GM18873 (cell line): ENCODE results near the gene MYH10.
"Not testable (repeated sequence)": the region's sequence is repeated elsewhere in the genome, so short reads cannot be mapped to it uniquely, and the experiment has no call there.

Source experiments
- ATAC-seq: cut with Tn5 transposase; IDR thresholded peaks from one replicate; pipeline ENCODE4 v1.9.1; 2021; ENCODE audit warnings: mild to moderate bottlenecking, moderate library complexity, moderate number of reproducible peaks; ENCODE audit not compliant: unreplicated experiment, low FRiP score

The MYH10 gene

DNA sequence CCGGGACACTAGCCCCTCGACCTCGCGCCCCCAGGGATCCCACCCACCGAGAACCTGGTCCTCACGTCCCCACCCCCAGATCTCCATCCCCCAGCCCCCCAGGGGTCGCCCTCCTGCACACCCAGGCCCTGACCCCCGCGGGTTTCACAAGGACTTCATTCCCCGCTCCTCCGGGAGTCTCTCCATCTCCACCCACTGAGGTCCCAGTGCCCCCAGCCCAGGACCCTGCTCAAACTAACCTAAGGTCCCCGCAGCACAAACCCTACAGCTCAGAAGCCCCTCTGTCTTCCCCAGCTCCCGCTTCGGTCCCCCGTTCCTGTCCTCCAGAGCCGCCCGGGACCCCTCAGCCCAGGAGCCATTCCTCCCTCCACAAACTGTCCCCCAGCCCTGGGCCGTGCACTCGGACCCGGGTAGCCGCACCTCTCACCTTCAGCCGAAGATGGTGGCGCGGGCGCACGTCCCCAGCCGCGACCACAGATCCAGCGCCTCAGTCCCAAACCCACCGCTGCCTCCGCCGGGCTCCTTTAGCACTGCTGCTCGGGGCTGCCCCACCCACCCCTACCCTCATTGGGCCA is at the start of gene MYH10:
TSS of gene MYH10 (minus strand) at position 499 of the 575 bp plus-strand sequence. CDS start 7,479 bp downstream, outside the sequence.
- ATAC-seq = no peak

DNA sequence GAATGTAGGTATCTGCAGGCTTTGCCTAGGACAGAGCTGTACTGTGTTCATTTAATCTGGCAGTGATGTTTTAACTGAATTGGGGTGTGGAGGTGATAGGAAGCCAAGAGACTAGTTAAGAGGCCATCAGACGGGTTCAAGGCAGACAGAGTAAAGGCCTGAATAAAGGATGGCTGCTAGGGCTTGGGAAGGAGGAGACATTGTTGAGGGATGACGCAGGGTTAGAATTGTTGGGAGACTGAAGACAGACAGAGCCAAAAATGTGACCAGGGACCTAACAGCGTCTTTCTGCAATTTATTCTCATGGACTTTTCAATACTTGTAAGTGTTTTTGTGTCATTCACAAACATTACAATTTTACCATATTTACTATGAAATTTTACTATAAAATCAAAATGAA is 48.6 kb upstream of the MYH10 start:
- no peak for ATAC-seq

DNA sequence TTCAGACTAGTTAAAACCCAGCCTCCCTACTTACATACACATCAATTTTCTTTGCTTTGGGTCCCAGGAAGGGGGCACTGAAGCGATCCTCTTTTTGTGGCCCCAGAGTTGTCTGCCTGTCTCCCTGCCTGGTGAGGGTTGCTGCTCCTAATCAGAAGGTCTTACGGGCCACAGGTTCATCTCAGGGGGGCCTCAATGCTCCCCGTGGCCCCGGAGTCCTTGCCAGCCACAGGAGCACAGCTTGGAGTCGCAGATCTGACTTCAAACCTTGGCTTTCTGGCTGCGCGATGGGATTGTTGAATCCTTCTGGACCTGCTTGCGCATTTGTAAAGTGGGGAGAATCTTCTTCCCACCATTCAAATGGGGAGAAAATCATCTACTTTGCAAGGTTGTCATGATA is 44.8 kb upstream of the MYH10 start:
- ATAC-seq = no peak

DNA sequence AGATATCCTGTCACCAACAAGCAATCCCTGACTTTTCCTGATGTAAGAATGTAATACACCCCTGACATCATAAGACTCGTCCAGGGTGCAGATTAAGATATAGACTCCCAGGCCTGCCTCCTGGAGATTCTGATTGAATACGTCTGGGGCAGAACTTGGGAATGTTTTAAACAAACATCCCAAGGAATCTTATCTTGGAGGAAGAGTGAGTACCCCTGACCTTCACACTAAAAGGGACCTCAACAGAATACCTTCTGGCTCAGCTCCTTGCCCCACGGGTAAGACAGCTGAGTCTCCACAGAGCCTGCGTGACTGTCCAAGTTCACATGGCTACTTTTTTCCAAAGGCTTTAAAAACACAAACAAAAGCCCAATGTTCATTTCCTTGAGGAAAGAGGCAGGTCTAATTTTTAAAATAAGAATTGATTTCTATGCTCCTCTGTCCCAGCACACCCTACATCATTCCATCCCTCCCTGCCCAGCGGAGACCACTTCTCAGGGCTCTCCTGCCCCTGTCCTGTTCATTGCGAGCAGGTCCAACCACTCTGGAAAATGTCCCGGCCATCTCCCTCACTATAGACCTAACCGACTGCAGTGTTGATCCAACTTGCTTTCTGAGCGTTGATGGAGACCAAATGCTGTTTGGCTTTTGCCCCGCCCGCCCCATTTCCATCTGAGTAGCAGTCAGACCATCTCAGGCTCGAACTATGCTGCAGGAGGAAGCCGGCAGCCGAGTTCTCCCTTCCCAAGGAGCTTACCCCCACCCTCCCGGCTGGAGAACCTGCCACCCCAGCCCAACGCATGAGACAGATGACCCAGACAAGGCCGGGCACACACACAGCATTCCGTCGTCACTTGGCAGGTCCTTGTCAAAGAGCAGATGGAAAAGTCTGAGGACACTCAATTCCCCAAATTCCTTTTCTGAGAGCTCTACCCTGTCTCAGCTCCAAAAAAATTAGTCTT is 44.1 kb upstream of the MYH10 start:
- ATAC-seq = no peak

DNA sequence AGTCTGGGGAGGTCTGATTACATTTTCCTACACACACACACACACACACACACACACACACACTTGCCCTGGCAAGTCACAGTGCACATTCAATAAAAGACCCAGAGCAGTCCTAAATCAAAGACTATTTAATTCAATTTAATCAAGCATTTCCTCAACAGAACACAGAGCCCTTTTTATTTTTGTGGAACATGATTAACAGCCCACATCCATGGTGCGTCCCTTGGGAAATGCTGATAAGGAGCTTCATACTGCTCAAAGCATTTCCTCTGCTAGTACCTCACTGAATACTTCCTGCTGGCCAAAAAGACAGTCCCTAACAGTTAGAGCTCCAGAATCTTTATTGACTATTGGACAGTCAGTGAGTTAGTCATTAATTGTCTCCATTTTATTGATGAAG is 43.1 kb upstream of the MYH10 start:
- no peak for ATAC-seq

DNA sequence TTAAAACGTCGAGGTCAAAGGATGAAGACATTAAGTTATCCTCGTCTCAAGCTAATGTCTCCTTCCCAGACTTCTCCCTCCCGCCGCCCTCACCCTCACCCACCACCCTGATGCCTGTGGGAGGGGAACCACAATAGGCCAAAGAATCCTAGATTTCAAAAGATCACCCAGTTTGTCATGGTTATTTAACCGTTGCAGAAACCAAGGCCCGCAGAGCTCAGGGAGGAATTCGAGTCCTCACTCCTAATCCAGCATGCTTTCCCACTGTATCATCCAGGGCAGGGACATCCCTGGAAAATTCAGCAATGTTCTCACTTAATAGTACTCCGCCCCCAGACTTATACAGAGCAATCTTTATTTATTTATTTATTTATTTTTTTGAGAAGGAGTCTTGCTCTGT is 41.8 kb upstream of the MYH10 start:
- no peak for ATAC-seq

DNA sequence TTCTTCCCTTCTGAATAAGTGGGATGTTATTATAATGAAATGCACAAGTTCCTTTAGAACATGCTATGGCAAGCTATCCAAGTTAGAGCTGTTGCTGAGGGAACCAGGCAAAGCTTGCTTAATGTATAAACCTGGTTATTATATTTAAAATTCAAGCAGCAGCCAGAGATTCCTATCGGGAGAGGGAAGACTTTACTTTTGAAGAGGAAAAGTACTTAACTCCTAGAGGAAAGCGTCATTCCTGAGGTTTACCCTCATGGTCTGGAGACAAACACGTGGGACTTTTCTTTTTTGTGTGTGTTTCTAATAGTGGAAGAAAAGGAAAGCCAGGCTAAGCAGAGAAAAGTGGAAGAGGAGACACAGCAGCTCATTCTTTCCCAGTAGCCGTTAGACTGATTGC is 39.9 kb upstream of the MYH10 start:
- ATAC-seq = no peak

DNA sequence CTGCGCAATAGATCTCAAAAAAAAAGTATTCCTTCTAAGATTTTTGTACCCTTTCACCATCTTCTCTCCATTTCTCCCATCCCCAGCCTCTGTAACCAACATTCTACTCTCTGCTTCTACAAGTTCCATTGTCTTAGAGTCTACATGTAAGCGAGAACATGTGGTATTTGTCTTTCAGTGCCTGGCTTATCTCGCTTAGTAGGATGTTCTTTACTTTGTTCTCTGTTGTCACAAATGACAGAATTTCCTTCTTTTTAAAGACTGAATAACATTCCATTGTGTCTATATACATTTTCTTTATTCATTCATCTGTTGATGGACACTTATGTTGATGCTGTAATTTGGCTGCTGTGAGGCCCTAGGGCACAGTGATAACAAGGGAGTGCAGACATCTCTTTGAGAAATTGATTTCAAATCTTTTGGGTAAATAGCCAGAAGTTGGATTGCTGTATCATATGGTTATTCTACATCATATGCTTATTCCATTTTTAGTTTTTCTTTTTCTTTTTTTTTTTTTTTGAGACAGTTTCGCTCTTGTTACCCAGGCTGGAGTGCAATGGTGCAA is 37.7 kb upstream of the MYH10 start:
- ATAC-seq = no peak

DNA sequence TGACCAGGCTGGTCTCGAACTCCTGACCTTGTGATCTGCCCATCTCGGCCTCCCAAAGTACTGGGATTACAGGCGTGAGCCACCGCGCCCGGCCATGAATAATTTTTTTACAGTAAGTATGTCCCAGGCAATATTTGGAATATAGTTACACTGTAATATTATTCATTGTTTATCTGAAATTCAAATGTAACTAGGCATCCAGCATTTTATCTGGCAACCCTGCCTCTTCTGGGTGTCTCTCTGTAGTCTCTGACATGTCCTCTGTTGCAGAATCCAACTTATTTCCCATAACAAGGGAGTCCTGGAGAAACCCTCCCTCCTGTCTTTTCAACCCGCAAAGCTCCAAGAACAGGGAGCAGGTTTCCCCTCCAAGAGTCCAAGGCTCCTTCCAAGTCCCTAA is 36.9 kb upstream of the MYH10 start:
- ATAC-seq = no peak

DNA sequence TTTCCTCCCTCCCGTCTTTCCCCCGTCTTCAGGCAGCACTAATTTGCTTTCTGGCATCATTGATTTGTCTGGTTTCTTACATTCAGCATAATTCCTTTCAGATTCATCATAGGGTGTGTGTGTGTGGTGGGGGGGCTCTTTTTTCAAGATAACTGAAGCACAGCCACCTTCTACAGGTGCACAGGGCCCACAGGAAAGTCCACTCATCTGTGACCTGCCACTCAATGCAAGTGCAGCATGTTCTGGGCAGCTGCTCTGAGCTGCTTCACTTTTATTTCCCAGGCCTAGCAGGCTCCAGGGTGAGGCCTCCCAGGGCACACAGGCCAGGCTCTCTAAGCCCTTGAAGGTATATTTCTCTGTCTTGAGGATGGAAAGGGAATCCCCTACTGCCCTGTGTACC is 35.2 kb upstream of the MYH10 start:
- no peak for ATAC-seq

DNA sequence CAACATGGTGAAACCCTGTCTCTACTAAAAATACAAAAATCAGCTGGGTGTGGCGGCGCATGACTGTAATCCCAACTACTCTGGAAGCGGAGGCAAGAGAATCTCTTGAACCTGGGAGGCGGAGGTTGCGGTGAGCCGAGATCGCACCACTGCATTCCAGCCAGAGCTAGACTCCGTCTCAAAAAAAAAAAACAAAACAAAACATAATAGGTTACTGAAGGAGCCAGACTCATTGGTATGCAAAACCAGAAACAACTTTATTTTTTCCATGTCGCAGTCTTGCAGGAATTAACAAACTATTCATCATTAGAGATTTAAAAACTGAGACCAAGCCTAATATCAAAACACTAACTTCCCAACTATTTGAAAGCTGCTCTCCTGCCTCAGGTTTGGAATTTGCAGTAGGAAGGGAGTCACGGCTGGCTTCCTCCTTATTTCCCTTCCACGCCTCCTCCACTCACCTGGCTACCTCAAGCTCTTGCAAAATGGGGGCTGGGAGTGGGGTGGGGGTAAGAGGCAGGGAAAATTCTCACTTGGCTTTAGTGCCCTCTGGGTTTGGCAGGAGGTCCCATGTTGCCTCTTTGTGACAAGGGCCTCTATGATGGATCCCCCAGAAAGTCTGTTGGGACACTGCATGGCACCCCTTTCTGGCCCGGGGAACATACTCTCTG is 34.1 kb upstream of the MYH10 start:
- no peak for ATAC-seq

DNA sequence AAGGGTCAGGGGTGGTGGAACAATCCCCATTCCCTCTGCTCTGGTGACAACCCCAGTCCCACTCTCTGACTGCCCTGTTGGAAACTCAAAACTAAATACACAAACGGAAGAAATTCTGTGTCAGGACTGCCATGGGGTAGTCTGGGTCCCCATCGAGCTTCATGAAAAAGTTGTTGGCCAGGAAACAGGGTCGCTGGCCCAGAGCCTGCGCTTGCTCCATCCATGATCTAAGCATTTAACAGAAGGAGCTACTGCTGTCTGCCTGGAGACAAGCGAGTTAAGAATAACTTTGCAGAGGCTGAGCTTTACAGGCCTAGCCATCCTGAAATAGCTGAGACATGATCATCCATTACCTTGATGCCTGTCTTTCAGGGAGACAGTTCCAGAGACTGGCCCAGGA is 32.4 kb upstream of the MYH10 start:
- ATAC-seq = no peak

DNA sequence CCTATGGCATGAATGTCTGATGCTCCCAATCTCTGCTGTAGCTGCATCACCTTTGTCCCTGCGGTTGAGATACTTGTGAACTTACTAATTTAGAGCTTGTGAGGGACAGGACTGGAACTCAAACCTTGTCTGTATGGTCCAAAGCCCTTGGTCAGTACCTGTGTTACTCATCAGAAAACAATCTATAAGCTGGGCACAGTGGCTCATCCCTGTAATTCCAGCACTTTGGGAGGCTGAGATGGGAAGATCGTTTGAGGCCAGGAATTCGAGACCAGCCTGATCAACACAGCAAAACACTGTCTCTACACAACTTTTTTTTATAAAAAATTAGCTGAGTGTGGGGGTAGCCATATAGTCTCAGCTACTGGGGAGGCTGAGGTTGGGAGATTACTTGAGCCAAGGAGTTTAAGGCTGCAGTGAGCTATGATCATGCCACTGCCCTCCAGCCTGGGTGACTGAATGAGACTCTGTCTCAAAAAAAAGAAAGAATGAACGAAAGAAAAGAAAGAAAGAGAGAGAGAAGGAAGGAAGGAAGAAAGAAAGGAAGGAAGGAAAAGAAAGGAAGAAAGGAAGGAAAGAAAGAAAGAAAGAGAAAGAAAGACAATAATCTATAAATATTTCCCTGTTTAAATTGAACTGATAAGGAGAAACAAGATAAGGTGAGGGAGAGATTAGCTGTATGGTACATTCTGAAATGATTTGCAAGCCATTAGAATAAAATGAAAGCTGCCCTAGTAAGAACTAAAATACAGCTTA is 31.7 kb upstream of the MYH10 start:
- no peak for ATAC-seq

DNA sequence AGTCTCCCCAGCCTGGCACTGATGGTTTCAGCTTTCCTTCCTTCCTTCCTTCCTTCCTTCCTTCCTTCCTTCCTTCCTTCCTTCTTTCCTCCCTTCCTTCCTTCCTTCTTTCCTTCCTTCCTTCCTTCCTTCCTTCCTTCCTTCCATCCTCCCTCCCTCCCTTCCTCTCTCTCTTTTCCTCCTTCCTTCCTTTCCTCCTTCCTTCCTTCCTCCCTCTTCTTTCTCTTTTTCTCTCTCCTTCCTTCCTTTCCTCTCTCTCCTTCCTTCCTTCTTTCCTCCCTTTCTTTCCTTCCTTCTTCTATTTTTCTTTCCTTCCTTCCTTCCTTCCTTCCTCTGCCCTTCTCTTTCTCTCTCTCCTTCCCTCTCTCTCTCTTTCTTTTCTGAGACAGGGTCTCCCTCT is 30.2 kb upstream of the MYH10 start:
- not testable (repeated sequence) for ATAC-seq

DNA sequence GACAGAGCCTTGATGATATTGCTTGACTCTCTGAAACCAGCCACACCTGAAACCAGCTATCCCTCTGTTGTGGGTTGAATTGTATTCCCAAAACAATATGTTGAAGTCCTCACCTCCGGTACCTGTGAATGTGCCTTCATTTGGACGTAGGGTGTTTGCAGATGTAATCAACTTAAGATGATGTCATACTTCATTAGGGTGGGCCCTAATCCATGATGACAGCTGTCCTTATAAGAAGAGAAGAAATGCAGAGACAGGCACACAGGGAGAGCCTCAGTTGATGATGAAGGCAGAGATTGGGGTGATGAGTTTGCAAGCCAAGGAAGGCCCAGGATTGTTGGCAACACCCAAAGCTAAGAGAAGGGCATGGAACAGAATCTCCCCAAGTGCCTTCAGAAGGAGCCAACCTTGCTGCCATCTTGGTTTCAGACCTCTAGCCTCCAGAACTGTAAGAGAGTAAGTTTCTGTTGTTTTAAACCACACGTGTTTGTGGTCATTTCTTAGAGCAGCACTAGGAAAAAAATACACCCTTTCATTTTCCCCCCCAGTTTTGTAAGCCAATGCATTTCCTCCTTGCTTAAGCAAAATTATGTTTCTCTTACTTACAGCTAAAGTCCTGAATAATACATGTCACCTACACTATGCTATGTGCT is 29.4 kb upstream of the MYH10 start:
- no peak for ATAC-seq

DNA sequence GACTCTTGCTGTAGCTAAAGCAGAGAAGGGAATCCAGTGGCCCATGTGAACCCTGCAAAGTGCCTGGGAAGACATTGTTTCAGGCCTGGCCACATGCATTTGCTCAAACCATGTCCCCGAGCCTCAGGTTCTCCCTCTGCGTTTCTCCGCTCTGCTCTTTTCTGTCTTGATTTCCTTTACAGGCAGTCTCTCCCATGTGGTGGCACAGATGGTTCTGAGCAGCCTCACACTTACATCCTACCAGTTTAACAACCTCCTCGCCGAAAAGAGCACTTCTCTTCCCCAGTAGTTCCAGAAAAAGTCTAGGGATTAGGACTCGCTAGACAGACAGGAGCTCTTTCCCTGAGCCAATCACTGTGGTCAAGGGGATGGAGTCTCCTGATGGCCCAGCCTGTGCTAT is 28.3 kb upstream of the MYH10 start:
- no peak for ATAC-seq

DNA sequence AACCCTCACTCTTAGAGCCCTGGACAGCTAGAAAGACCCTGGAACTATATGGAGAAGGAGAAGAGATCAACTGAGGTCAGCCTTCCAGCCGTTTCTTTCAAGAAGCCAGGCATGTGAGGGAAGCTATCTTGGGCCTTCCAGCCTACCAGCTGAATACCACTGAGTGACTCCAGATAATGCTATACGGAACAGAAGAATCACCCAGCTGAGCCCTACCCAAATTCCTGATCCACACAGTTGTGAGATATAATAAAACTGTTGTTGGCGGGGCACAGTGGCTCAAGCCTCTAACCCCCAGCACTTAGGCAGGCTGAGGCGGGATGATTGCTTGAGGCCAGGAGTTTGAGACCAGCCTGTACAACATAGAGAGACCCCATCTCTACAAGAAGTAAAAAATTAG is 26.2 kb upstream of the MYH10 start:
- no peak for ATAC-seq

DNA sequence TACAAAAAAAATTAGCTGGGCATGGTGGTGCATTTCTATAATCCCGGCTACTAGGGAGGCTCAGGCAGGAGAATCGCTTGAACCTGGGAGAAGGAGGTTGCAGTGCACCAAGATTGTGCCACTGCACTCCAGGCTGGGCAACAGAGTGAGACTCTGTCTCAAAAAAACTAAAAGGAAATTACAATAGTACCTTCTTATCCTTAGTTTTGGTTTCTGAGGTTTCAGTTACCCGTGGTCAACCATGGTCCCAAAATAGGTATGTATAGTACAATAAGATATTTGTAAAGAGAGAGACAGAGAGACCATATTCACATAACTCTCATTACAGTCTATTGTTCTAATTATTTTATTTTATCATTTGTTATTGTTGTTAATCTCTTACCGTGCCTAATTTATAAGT is 24.3 kb upstream of the MYH10 start:
- no peak for ATAC-seq

DNA sequence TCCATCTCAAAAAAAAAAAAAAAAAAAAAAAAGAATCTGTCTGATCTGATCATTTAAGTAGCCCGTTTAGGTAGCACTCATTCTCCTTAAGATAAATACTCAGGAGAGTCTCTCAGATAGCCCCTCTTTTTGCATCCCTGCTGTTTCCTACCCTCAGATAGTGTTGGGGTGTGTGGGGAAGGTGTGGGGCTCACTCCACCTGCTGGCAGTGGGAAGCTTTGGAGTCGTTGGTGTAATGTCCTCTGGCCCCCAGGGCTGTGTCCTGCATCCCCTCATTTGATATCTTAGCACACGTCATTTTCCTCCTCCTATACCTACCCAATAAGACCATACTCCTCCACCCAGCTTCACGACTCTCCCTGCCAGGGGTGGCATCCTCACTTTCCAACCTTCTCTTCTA is 20.5 kb upstream of the MYH10 start:
- no peak for ATAC-seq

DNA sequence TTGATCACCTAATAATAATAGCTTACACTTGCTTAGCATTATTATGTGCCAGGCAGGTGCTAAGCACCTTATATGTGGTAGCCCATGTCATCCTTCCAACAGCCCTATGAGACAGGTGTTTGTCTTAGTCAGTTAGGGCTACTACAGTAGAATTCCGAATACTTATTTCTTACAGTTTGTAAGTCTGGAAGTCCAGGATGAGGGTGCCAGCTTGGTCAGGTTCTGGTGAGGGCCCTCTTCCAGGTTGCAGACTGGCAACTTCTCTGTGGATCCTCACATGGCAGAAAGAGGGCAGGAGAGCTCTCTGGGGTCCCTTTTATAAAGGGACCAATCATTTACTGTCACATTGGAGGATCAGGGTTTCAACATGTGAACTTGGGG is 19.6 kb upstream of the MYH10 start:
- ATAC-seq = no peak
